Iris pigment epithelial cell (primary cell): ENCODE measurements around the gene LIMA1.
"Not testable (repeated sequence)": the region's sequence is repeated elsewhere in the genome, so short reads cannot be mapped to it uniquely, and the experiment has no call there.

ENCODE experiments used
- DNase-seq: peaks from one replicate; pipeline ENCODE4 v3.0.0-alpha.2; 2011; ENCODE audit warnings: low read depth

The LIMA1 gene

GRCh38 chr12:50285253-50285652, 1.9 kb upstream of the LIMA1 start:
- DNase-seq, result no peak

- DNase-seq, result peak; percentile 58
These were observed 545 bp downstream of the LIMA1 start for GRCh38 chr12:50282721-50283228.

- DNase-seq, result no peak
These were observed 3.8 kb downstream of the LIMA1 start for GRCh38 chr12:50279501-50279900.

- no peak for DNase-seq
These were observed 6.2 kb downstream of the LIMA1 start for GRCh38 chr12:50276912-50277671.

GRCh38 chr12:50276068-50276467, 7.3 kb downstream of the LIMA1 start:
- DNase-seq, result no peak

GRCh38 chr12:50275556-50275955, 7.8 kb downstream of the LIMA1 start:
- DNase-seq, result no peak

GRCh38 chr12:50275127-50275526, 8.2 kb downstream of the LIMA1 start:
- not testable (repeated sequence) for DNase-seq

- DNase-seq, result peak; percentile 79
These were observed 11.5 kb downstream of the LIMA1 start for GRCh38 chr12:50271724-50272247.

GRCh38 chr12:50268482-50268881, 14.8 kb downstream of the LIMA1 start:
- DNase-seq, result no peak

GRCh38 chr12:50265770-50266524, 17.4 kb downstream of the LIMA1 start:
- DNase-seq, result no peak

- no peak for DNase-seq
These were observed 19.5 kb downstream of the LIMA1 start for GRCh38 chr12:50263832-50264231.

GRCh38 chr12:50261654-50262053, 21.7 kb downstream of the LIMA1 start:
- DNase-seq, result no peak

- DNase-seq, result no peak
These were observed 25.2 kb downstream of the LIMA1 start for GRCh38 chr12:50258167-50258551.

- peak; percentile 60 for DNase-seq
These were observed 25.8 kb downstream of the LIMA1 start for GRCh38 chr12:50257236-50258166.

GRCh38 chr12:50256761-50257160, 26.6 kb downstream of the LIMA1 start:
- no peak for DNase-seq

- DNase-seq, result no peak
These were observed 30.2 kb downstream of the LIMA1 start for GRCh38 chr12:50252977-50253602.

- peak; percentile 65 for DNase-seq
These were observed 31.6 kb downstream of the LIMA1 start for GRCh38 chr12:50251619-50252252.

GRCh38 chr12:50249464-50250182, 33.7 kb downstream of the LIMA1 start:
- no peak for DNase-seq

- DNase-seq, result no peak
These were observed 34.4 kb downstream of the LIMA1 start for GRCh38 chr12:50248883-50249282.

- DNase-seq, result no peak
These were observed 34.9 kb downstream of the LIMA1 start for GRCh38 chr12:50248411-50248810.
